Stimulated activated effector memory CD8-positive, alpha-beta T cell treated with anti-CD3 and anti-CD28 coated beads, Interleukin-12 subunit alpha, Interleukin-12 subunit beta, amount 100 ng/mL, for 72 hours (primary cell): ENCODE results near the gene XPO1.
"Not testable (repeated sequence)": the region's sequence is repeated elsewhere in the genome, so short reads cannot be mapped to it uniquely, and the experiment has no call there.

Experiments used
- ATAC-seq: fragments of 150-1000 bp; cut with Tn5 transposase; 2 replicates; pipeline ENCODE4 v1.10.0; 2021
- DNase-seq, 2 donors: peaks; one replicate each; pipeline ENCODE4 v3.0.0; 2021 to 2022; ENCODE audit warnings: low spot score in 2 of 2
- H3K27ac Mint-ChIP-seq: one replicate; pipeline ENCODE4 v1.8.0; 2022; ENCODE audit warnings: mild to moderate bottlenecking, mixed read lengths
- H3K36me3 Mint-ChIP-seq: one replicate; pipeline ENCODE4 v1.8.0; 2022; ENCODE audit warnings: mild to moderate bottlenecking, mixed read lengths
- H3K4me1 Mint-ChIP-seq: one replicate; pipeline ENCODE4 v1.8.0; 2022; ENCODE audit warnings: mixed read lengths
- H3K4me3 Mint-ChIP-seq: one replicate; pipeline ENCODE4 v1.8.0; 2022; ENCODE audit warnings: mild to moderate bottlenecking, mixed read lengths
- H3K9me3 Mint-ChIP-seq: one replicate; pipeline ENCODE4 v1.8.0; 2022; ENCODE audit warnings: mixed read lengths

Gene XPO1

DNA sequence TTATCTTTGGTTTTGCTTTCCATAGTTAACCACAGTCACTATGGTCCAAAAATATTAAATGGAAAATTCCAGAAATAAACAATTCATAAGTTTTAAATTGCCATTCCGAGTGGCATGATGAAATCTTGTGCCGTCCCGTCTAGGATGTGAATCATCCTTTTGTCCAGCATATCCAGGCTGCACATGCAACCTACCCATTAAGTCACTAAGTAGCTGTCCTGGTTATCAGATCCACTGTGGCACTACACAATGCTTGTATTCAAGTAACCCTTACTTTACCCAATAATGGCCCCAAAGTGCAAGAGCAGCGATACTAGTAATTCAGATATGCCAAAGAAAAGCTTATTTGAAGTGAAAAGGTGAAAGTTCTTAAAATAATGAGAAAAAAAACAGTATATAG, 78.0 kb downstream of the XPO1 start:
- no peak for DNase-seq
- Mint-ChIP-seq H3K9me3 (no peaks in the 10 kb centered on the region), H3K27ac (no peak overlapping the region), H3K36me3 (peaks cover 16% of the 10 kb centered on the region), H3K4me3 (no peak overlapping the region), H3K4me1 (peaks cover 45% of the 10 kb centered on the region)
- no peak for ATAC-seq

DNA sequence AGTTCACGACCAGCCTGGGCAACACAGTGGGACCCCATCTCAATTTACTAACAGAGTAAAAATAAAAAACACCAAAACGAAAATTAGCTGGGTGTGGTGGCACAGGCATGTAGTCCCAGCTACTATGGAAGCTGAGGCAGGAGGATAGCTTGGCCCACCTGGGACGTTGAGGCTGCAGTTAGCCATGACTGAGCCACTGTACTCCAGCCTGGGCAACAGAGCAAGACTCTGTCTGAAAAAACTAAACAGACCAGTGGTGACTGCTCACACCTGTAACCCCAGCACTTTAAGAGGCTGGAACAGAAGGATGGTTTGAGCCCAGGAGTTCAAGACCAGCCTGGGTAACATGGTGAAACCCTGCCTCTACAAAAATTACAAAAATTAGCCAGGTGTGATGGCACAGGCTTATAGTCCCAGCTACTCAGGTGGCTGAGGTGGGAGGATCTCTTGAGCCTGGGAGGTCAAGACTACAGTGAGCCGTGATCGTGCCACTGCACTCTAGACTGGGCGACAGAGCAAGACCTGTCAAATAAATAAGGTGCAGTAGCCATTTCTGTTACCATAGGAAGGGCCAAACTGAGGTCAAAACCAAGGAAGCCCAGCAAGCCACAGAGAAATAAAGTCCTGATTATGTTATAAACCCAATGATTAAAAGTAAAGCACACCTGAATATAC, 81.3 kb downstream of the XPO1 start:
- Mint-ChIP-seq H3K36me3 (peaks cover 16% of the 10 kb centered on the region), H3K4me1 (peaks cover 43% of the 10 kb centered on the region), H3K9me3 (no peaks in the 10 kb centered on the region), H3K4me3 (no peak overlapping the region), H3K27ac (no peak overlapping the region)
- no peak for ATAC-seq
- DNase-seq = no peak

DNA sequence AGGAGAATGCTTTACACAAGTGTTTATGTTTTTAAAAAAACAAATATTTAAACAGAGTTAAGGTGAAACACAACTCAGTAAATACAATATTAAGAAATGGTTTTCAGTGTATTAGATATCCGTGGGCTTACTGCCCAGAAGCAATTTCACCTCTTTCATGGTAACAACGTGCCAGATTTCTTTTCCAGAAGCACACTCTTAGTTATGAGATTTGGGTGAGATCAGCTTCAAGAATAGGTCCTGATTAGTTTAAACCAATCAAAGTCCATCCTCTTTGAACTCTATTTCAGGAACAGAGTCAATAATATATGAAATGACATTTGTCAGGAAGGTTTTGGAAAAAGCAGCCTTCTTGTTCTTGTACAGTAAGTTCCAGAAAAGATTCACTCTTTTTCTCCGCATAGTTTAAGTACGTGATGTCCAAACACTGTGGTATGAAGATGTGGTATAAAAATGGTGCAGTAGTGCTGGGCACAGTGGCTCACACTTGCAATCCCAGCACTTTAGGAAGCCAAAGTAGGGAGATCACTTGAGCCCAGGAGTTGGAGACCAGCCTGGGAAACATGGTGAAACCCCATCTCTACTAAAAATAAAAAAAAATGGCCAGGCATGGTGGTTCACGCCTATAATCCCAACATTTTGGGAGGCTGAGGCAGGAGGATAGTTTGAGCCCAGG, 81.9 kb downstream of the XPO1 start:
- H3K4me1 Mint-ChIP-seq = peaks cover 43% of the 10 kb centered on the region
- ATAC-seq (no peak), DNase-seq (no peak)
- no peak overlapping the region for H3K27ac Mint-ChIP-seq
- no peak overlapping the region for H3K4me3 Mint-ChIP-seq
- no peaks in the 10 kb centered on the region for H3K9me3 Mint-ChIP-seq
- peaks cover 21% of the 10 kb centered on the region for H3K36me3 Mint-ChIP-seq

DNA sequence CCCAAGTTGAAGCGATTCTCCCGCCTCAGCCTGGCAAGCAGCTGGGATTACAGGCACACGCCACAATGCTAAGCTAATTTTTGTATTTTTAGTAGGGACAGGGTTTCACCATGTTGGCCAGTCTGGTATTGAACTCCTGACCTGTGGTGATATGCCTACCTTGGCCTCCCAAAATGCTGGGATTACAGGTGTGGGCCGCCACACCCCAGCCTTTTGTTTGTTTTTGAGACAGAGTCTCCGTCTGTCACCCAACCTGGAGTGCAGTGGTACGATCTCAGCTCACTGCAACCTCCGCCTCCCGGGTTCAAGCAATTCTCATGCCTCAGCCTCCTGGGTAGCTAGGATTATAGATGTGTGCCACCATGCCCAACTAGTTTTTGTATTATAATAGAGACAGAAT, 83.2 kb downstream of the XPO1 start:
- peak overlapping the region; percentile 58 for H3K27ac Mint-ChIP-seq
- DNase-seq, H3K4me3 Mint-ChIP-seq, H3K9me3 Mint-ChIP-seq, ATAC-seq: not testable (repeated sequence)
- peaks cover 20% of the 10 kb centered on the region for H3K36me3 Mint-ChIP-seq
- H3K4me1 Mint-ChIP-seq = peaks cover 52% of the 10 kb centered on the region

DNA sequence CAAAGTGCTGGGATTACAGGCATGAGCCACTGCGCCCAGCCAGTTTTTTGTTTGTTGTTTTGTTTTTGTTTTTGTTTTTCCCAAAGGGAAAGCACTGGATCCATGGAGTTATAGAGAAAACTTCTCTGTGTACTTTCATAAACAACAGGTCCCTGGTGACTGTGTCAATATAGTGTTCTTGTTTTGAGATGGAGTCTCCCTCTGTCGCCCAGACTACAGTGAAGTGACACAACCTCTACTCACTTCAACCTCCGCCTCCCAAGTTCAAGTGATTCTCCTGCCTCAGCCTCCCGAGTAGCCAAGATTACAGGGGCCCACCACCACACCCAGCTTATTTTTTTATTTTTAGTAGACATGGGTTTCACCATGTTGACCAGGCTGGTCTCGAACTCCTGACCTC, 83.8 kb downstream of the XPO1 start:
- ATAC-seq = peak; percentile 55
- H3K36me3 Mint-ChIP-seq = peaks cover 20% of the 10 kb centered on the region
- peaks cover 57% of the 10 kb centered on the region for H3K4me1 Mint-ChIP-seq
- no peak for DNase-seq
- no peaks in the 10 kb centered on the region for H3K9me3 Mint-ChIP-seq
- H3K4me3 Mint-ChIP-seq = no peak overlapping the region
- H3K27ac Mint-ChIP-seq = peak overlapping the region; percentile 58

GRCh38 chr2:61452392-61452791, 85.8 kb downstream of the XPO1 start:
- no peak overlapping the region for H3K27ac Mint-ChIP-seq
- DNase-seq (no peak), ATAC-seq (no peak)
- H3K9me3 Mint-ChIP-seq = no peaks in the 10 kb centered on the region
- H3K36me3 Mint-ChIP-seq = peaks cover 20% of the 10 kb centered on the region
- H3K4me3 Mint-ChIP-seq = no peak overlapping the region
- H3K4me1 Mint-ChIP-seq = peaks cover 54% of the 10 kb centered on the region

- H3K9me3 Mint-ChIP-seq = no peaks in the 10 kb centered on the region
- DNase-seq (no peak), ATAC-seq (no peak)
- H3K36me3 Mint-ChIP-seq = peaks cover 20% of the 10 kb centered on the region
- H3K27ac Mint-ChIP-seq = no peak overlapping the region
- no peak overlapping the region for H3K4me3 Mint-ChIP-seq
- peaks cover 42% of the 10 kb centered on the region for H3K4me1 Mint-ChIP-seq
Observed at GRCh38 chr2:61451178-61451577, 87.0 kb downstream of the XPO1 start.

GRCh38 chr2:61450144-61450543, 88.0 kb downstream of the XPO1 start:
- peak; percentile 89 for ATAC-seq
- H3K4me3 Mint-ChIP-seq = no peak overlapping the region
- no peak for DNase-seq
- peaks cover 35% of the 10 kb centered on the region for H3K4me1 Mint-ChIP-seq
- no peak overlapping the region for H3K27ac Mint-ChIP-seq
- H3K36me3 Mint-ChIP-seq = peaks cover 20% of the 10 kb centered on the region
- no peaks in the 10 kb centered on the region for H3K9me3 Mint-ChIP-seq

GRCh38 chr2:61448229-61448628, 89.9 kb downstream of the XPO1 start:
- H3K4me1 Mint-ChIP-seq = peaks cover 53% of the 10 kb centered on the region

GRCh38 chr2:61446971-61447370, 91.2 kb downstream of the XPO1 start:
- Mint-ChIP-seq H3K4me1 (peaks cover 57% of the 10 kb centered on the region), H3K36me3 (peaks cover 30% of the 10 kb centered on the region)
- H3K9me3 Mint-ChIP-seq, DNase-seq, H3K4me3 Mint-ChIP-seq, ATAC-seq, H3K27ac Mint-ChIP-seq: not testable (repeated sequence)

More at GRCh38 chr2:61448229-61448628, 89.9 kb downstream of the XPO1 start:
- no peak overlapping the region for H3K4me3 Mint-ChIP-seq
- no peak for DNase-seq
- peaks cover 27% of the 10 kb centered on the region for H3K36me3 Mint-ChIP-seq
- no peak overlapping the region for H3K27ac Mint-ChIP-seq
- no peaks in the 10 kb centered on the region for H3K9me3 Mint-ChIP-seq
- ATAC-seq = no peak

GRCh38 chr2:61443342-61444041, 94.7 kb downstream of the XPO1 start:
- ATAC-seq (peak; percentile 98), DNase-seq (peak in 1 of 2 donors; percentile 47)
- no peak overlapping the region for H3K4me3 Mint-ChIP-seq
- H3K9me3 Mint-ChIP-seq = no peaks in the 10 kb centered on the region
- H3K36me3 Mint-ChIP-seq = peaks cover 13% of the 10 kb centered on the region
- peaks cover 62% of the 10 kb centered on the region for H3K4me1 Mint-ChIP-seq
- H3K27ac Mint-ChIP-seq = no peak overlapping the region

DNA sequence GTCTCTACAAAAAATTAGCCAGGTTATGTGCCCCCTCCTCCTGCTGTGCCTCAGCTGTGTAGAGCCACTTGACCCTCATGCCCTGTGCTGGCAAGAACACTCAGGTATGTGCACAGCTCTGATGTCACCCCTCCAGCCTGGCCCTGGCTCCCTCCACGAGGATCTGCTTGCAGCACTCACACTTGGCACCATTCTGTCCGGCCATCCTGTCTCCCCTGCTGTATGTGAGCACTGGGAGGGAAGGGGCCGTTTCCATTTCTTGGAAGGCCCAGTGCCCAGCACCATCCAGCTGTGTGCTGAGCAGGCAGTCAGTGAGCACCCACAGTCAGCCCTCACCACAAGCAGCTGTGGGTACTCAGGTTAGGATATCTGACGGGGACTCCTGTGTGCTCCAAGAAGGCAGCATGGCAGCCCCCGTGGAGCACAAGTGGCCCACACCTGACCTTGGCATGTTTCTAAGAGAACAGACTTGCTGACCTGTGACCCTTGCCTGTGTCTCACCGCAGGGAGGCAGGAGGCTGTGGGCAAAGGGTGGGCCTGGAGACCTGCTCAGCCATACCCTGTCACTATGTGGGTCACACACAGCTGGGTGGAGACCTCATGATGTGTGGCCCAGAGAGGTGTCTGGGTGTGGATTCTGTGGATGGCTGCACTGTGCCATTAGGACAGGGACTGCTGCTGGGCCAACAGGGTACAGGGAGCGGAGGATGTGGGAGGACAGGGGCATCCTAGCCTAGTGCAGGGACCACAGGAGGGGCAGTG, 98.7 kb downstream of the XPO1 start:
- H3K27ac Mint-ChIP-seq = no peak overlapping the region
- peaks cover 4% of the 10 kb centered on the region for H3K9me3 Mint-ChIP-seq
- peaks cover 16% of the 10 kb centered on the region for H3K36me3 Mint-ChIP-seq
- DNase-seq (no peak), ATAC-seq (peak; percentile 44)
- peaks cover 79% of the 10 kb centered on the region for H3K4me1 Mint-ChIP-seq
- no peak overlapping the region for H3K4me3 Mint-ChIP-seq

DNA sequence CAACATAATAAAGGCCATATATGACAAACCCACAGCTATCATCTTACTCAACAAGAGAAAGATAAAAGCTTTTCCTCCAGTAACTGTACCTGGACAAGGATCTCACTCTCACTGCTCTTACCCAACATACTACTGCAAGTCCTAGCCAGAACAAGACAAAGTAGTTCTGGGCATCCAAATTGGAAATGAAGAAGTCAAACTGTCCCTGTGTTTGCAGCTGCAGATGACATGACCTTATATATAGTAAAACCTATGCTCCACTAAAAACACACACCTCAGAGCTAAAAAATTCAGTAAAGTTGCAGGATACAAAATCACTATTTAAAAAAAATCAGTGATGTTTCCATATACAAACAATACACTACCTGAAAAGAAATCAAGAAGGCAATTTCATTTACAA, 99.5 kb downstream of the XPO1 start:
- peaks cover 4% of the 10 kb centered on the region for H3K9me3 Mint-ChIP-seq
- H3K27ac Mint-ChIP-seq = no peak overlapping the region
- peaks cover 10% of the 10 kb centered on the region for H3K36me3 Mint-ChIP-seq
- ATAC-seq = no peak
- H3K4me1 Mint-ChIP-seq = peaks cover 80% of the 10 kb centered on the region
- DNase-seq = no peak
- no peak overlapping the region for H3K4me3 Mint-ChIP-seq

GRCh38 chr2:61437170-61437569, 101.0 kb downstream of the XPO1 start:
- H3K36me3 Mint-ChIP-seq = peaks cover 9% of the 10 kb centered on the region
- no peak for DNase-seq
- no peak for ATAC-seq
- H3K4me3 Mint-ChIP-seq = no peak overlapping the region
- H3K27ac Mint-ChIP-seq = no peak overlapping the region
- peaks cover 78% of the 10 kb centered on the region for H3K4me1 Mint-ChIP-seq
- H3K9me3 Mint-ChIP-seq = peaks cover 4% of the 10 kb centered on the region

GRCh38 chr2:61436092-61436491, 102.1 kb downstream of the XPO1 start:
- Mint-ChIP-seq H3K4me1 (peaks cover 69% of the 10 kb centered on the region), H3K9me3 (peaks cover 4% of the 10 kb centered on the region), H3K27ac (no peak overlapping the region), H3K4me3 (no peak overlapping the region), H3K36me3 (peaks cover 4% of the 10 kb centered on the region)
- no peak for ATAC-seq
- no peak for DNase-seq
